GM12875 (cell line): ENCODE data around the gene ZDHHC22.

ENCODE experiments used
- H3K4me3 ChIP-seq: one replicate; pipeline ENCODE4 v1.5.1; 2011; ENCODE audit warnings: low read depth, low read length, control low read depth
- CTCF ChIP-seq: IDR thresholded peaks from 2 replicates; pipeline ENCODE4 v1.5.1; 2011; ENCODE audit warnings: low read depth, mild to moderate bottlenecking, control low read depth, inconsistent platforms, low read length, moderate library complexity, borderline replicate concordance; ENCODE audit not compliant: insufficient read depth

Gene ZDHHC22

GRCh38 chr14:77110286-77110685 lies 31.3 kb downstream of the ZDHHC22 start:
- no peak overlapping the region for H3K4me3 ChIP-seq
- no peak for TF ChIP-seq CTCF

DNA sequence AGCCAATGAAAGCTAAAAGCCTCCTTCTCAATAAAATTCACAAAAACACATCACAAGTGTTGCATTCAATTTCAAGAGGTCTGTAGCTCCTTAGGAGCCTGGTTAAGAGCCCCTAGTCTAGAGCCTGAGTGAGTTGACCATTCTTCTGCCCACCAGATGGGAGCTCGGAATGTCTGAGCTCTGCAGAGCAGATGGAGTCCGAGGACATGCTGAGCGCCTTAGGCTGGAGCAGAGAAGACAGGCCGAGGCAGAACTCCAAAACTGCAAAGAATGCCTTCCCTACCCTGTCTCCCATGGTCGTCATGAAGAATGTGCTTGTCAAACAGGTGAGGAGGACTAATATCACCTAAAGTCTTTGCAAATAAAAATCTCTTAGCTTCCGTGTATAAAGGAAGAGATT lies 31.9 kb downstream of the ZDHHC22 start:
- TF ChIP-seq CTCF: no peak
- no peak overlapping the region for H3K4me3 ChIP-seq

DNA sequence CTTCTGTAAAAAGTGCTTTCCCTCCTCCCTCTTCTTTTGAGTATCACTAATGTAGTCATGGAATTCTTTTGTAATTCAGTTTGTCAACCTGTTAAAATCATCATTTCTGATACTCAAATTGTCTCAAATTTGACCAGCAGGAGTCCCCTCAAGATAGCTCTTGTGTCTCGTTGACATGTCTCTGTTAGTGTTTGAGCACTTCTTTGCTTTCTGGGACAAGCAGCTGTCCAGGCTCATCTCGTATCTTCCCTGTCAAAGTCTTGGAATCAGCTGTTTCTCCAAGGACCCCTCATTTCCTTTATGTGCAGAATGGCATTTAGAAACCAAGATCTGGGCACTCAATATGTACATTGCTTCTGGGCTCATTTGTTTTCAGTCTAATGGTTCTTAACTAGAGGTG lies 32.8 kb downstream of the ZDHHC22 start:
- H3K4me3 ChIP-seq: no peak overlapping the region
- TF ChIP-seq CTCF: no peak

GRCh38 chr14:77107228-77107627 lies 34.4 kb downstream of the ZDHHC22 start:
- H3K4me3 ChIP-seq: no peak overlapping the region
- no peak for TF ChIP-seq CTCF

DNA sequence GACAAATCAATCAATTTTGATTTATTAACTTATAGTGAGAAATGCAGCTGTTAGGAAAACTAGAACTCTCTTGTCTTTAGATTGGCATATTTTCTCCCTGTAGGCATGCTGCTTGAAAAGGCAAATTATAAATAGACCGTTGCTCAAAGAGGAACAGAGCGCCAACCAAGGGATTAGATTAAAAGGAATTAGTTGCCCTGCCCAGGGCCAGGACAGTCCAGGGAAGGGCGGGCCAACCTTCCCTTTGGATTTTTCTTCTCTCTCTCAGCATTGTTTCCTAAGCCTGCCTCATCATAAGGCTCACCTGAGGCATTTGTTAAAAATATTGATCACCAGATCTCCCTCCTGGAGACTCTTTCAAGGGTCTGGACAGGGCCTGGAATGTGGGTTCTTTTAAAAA lies 34.9 kb downstream of the ZDHHC22 start:
- TF ChIP-seq CTCF: no peak
- no peak overlapping the region for H3K4me3 ChIP-seq

DNA sequence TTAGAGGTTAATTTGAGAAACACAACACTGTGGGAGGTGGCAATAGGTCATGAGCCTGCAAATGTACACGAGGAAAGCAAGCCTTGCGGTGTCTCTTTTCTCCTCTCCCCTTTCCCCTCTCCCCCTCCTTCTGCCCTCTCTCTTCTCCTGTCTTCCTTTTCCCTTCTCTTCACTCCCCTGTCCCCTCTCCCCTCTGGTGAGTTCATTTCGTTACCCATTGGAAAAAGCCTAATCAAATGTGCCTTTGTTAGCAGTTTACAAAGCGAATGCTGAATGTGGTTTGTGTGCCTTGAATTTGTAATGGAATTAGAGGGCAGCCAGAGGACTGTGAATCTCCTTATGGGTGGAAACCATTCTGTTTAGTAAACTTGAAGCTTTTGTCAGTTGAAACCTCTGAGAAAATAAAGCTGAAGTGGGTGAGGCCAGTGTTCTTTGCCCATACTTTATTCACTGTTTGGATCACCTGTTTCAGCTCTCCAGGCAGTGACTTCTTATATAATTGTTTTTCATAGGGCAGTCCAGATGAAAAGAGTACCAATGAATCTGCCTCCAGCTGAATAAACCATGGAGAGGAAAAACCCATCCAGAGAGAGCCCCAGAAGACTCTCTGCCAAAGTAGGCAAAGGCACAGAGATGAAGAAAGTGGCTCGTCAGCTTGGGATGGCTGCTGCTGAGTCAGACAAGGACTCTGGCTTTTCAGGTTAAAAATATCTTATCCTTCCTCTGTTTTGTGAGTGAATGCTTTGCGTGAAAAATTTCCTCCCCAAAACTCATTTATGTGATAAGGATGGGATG lies 36.2 kb downstream of the ZDHHC22 start:
- TF ChIP-seq CTCF: no peak
- H3K4me3 ChIP-seq: no peak overlapping the region

- TF ChIP-seq CTCF: no peak
- no peak overlapping the region for H3K4me3 ChIP-seq
Observed at GRCh38 chr14:77104393-77104792, 37.2 kb downstream of the ZDHHC22 start.
